HepG2 (cell line): ENCODE measurements around the gene PTTG1. TPM values are rescaled to one million over a fixed set of nuclear protein-coding genes. Genes with fewer than 3 reads are reported as not detected.

Source experiments
- ARID4A ChIP-seq: sonication (generic); formaldehyde crosslinking; IDR thresholded peaks from 2 replicates; pipeline ENCODE4 v1.5.0; 2020; ENCODE audit warnings: mild to moderate bottlenecking, missing genetic modification reagents, borderline replicate concordance
- GLMP ChIP-seq: sonication (generic); formaldehyde crosslinking; IDR thresholded peaks from 2 replicates; pipeline ENCODE4 v1.9.0; 2021; ENCODE audit warnings: missing genetic modification reagents, mild to moderate bottlenecking, borderline replicate concordance
- KIAA2018 ChIP-seq: sonication (generic); formaldehyde crosslinking; IDR thresholded peaks from 2 replicates; pipeline ENCODE4 v1.5.0; 2020; ENCODE audit warnings: mild to moderate bottlenecking, missing genetic modification reagents, borderline replicate concordance
- KLF6 ChIP-seq: IDR thresholded peaks from 2 replicates; pipeline ENCODE4 v1.8.0; 2016; ENCODE audit warnings: missing biosample characterization, missing genetic modification reagents
- KMT2B ChIP-seq: IDR thresholded peaks from 2 replicates; pipeline ENCODE4 v1.6.1; 2016; ENCODE audit warnings: missing genetic modification reagents, missing compliant biosample characterization
- RELA ChIP-seq: sonication (generic); formaldehyde crosslinking; IDR thresholded peaks from 2 replicates; pipeline ENCODE4 v1.4.0; 2020; ENCODE audit warnings: missing genetic modification reagents
- SIX4 ChIP-seq: sonication (generic); formaldehyde crosslinking; IDR thresholded peaks from 2 replicates; pipeline ENCODE4 v1.4.0; 2020; ENCODE audit warnings: missing genetic modification reagents
- SNAPC2 ChIP-seq: sonication (generic); formaldehyde crosslinking; IDR thresholded peaks from 2 replicates; pipeline ENCODE4 v1.8.1; 2022; ENCODE audit warnings: mild to moderate bottlenecking, missing genetic modification reagents
- SOX5 ChIP-seq: IDR thresholded peaks from 2 replicates; pipeline ENCODE4 v1.6.1; 2016; ENCODE audit warnings: borderline replicate concordance
- ZC3H4 ChIP-seq: sonication (generic); formaldehyde crosslinking; IDR thresholded peaks from 2 replicates; pipeline ENCODE4 v1.4.0; 2020; ENCODE audit warnings: missing genetic modification reagents, borderline replicate concordance
- ZNF12 ChIP-seq: sonication (generic); formaldehyde crosslinking; IDR thresholded peaks from 2 replicates; pipeline ENCODE4 v1.5.0; 2020; ENCODE audit warnings: missing genetic modification reagents
- ZNF17 ChIP-seq: sonication (generic); formaldehyde crosslinking; IDR thresholded peaks from 2 replicates; pipeline ENCODE4 v1.5.0; 2020; ENCODE audit warnings: mild to moderate bottlenecking, missing genetic modification reagents
- ZNF556 ChIP-seq: sonication (generic); formaldehyde crosslinking; IDR thresholded peaks from 2 replicates; pipeline ENCODE4 v1.4.0; 2020; ENCODE audit warnings: mild to moderate bottlenecking, missing genetic modification reagents, borderline replicate concordance
- ZNF616 ChIP-seq: sonication (generic); formaldehyde crosslinking; IDR thresholded peaks from 2 replicates; pipeline ENCODE4 v1.5.0; 2020; ENCODE audit warnings: low read depth, mild to moderate bottlenecking, missing genetic modification reagents
- ZNF660 ChIP-seq: sonication (generic); formaldehyde crosslinking; IDR thresholded peaks from 2 replicates; pipeline ENCODE4 v1.5.1; 2020; ENCODE audit warnings: mild to moderate bottlenecking, low read depth, missing genetic modification reagents, borderline replicate concordance
- ZZZ3 ChIP-seq: sonication (generic); formaldehyde crosslinking; IDR thresholded peaks from 2 replicates; pipeline ENCODE4 v1.4.0; 2020; ENCODE audit warnings: missing genetic modification reagents, mild to moderate bottlenecking, borderline replicate concordance
- polyA plus RNA-seq, 8 experiments: library from polyadenylated mRNA; depleted of rRNA in 3 of 8; stranded (reverse) in 7 of 8; unstranded in 1 of 8; fragments of >200 nt; fragmentation: Illumina TruSeq in 4 of 8; extraction: Trizol in 4 of 8; gene quantifications; 2 replicates each; pipeline versions ENCODE4 v1.2.1 to v1.2.3, GENCODE V29; 2011 to 2016; ENCODE audit warnings: low read depth in 4 of 8, missing spikeins in 1 of 8, mixed read lengths in 1 of 8; ENCODE audit not compliant: insufficient read depth in 1 of 8
- total RNA-seq, 5 experiments: library from RNA; depleted of rRNA; stranded (reverse); fragments of >200 nt; fragmentation: Illumina TruSeq; extraction: Trizol; gene quantifications; 2 replicates each; pipeline ENCODE4 v1.2.3, GENCODE V29; 2016; ENCODE audit warnings: low read depth in 1 of 5

PTTG1 gene
- total and polyA plus RNA-seq, 2 of the 13 experiments (the other 11 are each of a cell fraction or from before 2014, with no cell fraction given): 102 to 161 TPM

- TF ChIP-seq KIAA2018 (CRISPR knock-in tag) (no peak), SNAPC2 (CRISPR knock-in tag) (0 out of 2 replicates have a peak, but pooled peaks have one; percentile 72), ZC3H4 (CRISPR knock-in tag) (peak; percentile 24; the same call in 1 of the 2 replicates), SIX4 (no peak; the same call in none of the 2 replicates), ZNF12 (no peak), KLF6 (CRISPR knock-in tag) (no peak), ZNF616 (CRISPR knock-in tag) (no peak), ZNF660 (CRISPR knock-in tag) (no peak), GLMP (CRISPR knock-in tag) (no peak), ZNF17 (CRISPR knock-in tag) (no peak), ZZZ3 (CRISPR knock-in tag) (no peak), ZNF556 (CRISPR knock-in tag) (peak; percentile 51; the same call in 1 of the 2 replicates), KMT2B (CRISPR knock-in tag) (no peak), RELA (CRISPR knock-in tag) (peak; percentile 86; the same call in 1 of the 2 replicates), SOX5 (CRISPR knock-in tag) (peak; percentile 97), ARID4A (no peak; the same call in 1 of the 2 replicates)
Measured at GRCh38 chr5:160475864-160476438, 54.3 kb downstream of the PTTG1 start (continued).
